CD4-positive, alpha-beta T cell (primary cell): Measurements from ENCODE around the gene ZNF609. TPM values are rescaled to one million over a fixed set of nuclear protein-coding genes. Genes with fewer than 3 reads are reported as not detected.

Experiments
- ATAC-seq: fragments of 200-7000 bp; cut with Tn5 transposase; one replicate; pipeline ENCODE4 v1.10.0; 2022; ENCODE audit warnings: mild to moderate bottlenecking; ENCODE audit not compliant: poor library complexity
- CTCF ChIA-PET: fragments of 350-600 bp; sonication (Branson Sonifier 250); formaldehyde crosslinking; loops from one replicate; lab custom pipeline; 2021; ENCODE audit warnings: antibody characterized with exemption, inconsistent platforms; lab: Charles Lee
- POLR2A ChIA-PET: fragments of 350-600 bp; sonication (Branson Sonifier 250); formaldehyde crosslinking; loops from one replicate; lab custom pipeline; 2021; ENCODE audit warnings: antibody characterized with exemption, inconsistent platforms; lab: Charles Lee
- DNase-seq, 14 experiments: peaks; one replicate each; pipeline ENCODE4 v3.0.0-alpha.2; 2013 to 2020; ENCODE audit warnings: mixed read lengths in 2 of 14
- H3K27ac ChIP-seq, 2 donors: one replicate each; pipeline versions ENCODE4 v1.5.1 to v1.7.0; 2013; ENCODE audit warnings: low read length in 2 of 2, low read depth in 1 of 2, mild to moderate bottlenecking in 1 of 2
- H3K27me3 ChIP-seq, 2 experiments: 1 replicate in 1 of 2; 2 replicates in 1 of 2; pipeline versions ENCODE4 v1.6.1 to v1.7.0; 2013; ENCODE audit warnings: low read length in 2 of 2, control low read depth in 1 of 2, mild to moderate bottlenecking in 1 of 2, moderate library complexity in 1 of 2; ENCODE audit not compliant: insufficient read depth in 2 of 2, control insufficient read depth in 1 of 2
- H3K36me3 ChIP-seq: one replicate; pipeline ENCODE4 v1.6.1; 2013; ENCODE audit warnings: low read length, control low read depth; ENCODE audit not compliant: insufficient read depth
- H3K4me1 ChIP-seq: one replicate; pipeline ENCODE4 v1.6.1; 2013; ENCODE audit warnings: low read length, control low read depth; ENCODE audit not compliant: insufficient read depth
- H3K4me3 ChIP-seq: one replicate; pipeline ENCODE4 v1.5.1; 2013; ENCODE audit warnings: mild to moderate bottlenecking, low read length, moderate library complexity
- H3K9me3 ChIP-seq, 2 experiments: 1 replicate in 1 of 2; 2 replicates in 1 of 2; pipeline versions ENCODE4 v1.6.1 to v1.7.0; 2013; ENCODE audit warnings: low read length in 2 of 2, mild to moderate bottlenecking in 2 of 2, control low read depth in 1 of 2, moderate library complexity in 1 of 2; ENCODE audit not compliant: control insufficient read depth in 1 of 2, insufficient read depth in 1 of 2
- H3K27ac Mint-ChIP-seq: one replicate; pipeline ENCODE4 v1.8.0; 2020; ENCODE audit warnings: mixed read lengths
- H3K27me3 Mint-ChIP-seq: one replicate; pipeline ENCODE4 v1.8.0; 2021; ENCODE audit warnings: mixed read lengths
- H3K36me3 Mint-ChIP-seq: one replicate; pipeline ENCODE4 v1.8.0; 2021; ENCODE audit warnings: low read depth, mixed read lengths
- H3K4me1 Mint-ChIP-seq: one replicate; pipeline ENCODE4 v1.8.0; 2021; ENCODE audit warnings: low read depth, mixed read lengths
- H3K4me3 Mint-ChIP-seq: one replicate; pipeline ENCODE4 v1.8.0; 2020; ENCODE audit warnings: mild to moderate bottlenecking, mixed read lengths
- H3K9me3 Mint-ChIP-seq: one replicate; pipeline ENCODE4 v1.8.0; 2020; ENCODE audit warnings: mixed read lengths
- CTCF ChIP-seq: fragments of 200-600 bp; IDR thresholded peaks from one replicate; pipeline ENCODE4 v1.8.0; 2022; ENCODE audit warnings: antibody characterized with exemption, mild to moderate bottlenecking
- intact Hi-C, 2 experiments: fragments of 100-400 bp; cut with DNase I in 1 of 2; cut with micrococcal nuclease in 1 of 2; formaldehyde crosslinking; loops; one replicate each; pipeline versions ENCODE4 v1.15.1 to v1.9.0; 2023 to 2025; cut with DNase I, micrococcal nuclease
- total RNA-seq, 174 experiments: library from RNA in 2 of 174; stranded (reverse) in 2 of 174; gene quantifications; one replicate each; pipeline ENCODE4 v1.2.3 and lab custom pipeline; 2021 to 2026

Gene ZNF609
- total RNA-seq, 2 experiments from 2014 or later, result 62.4 to 65.3 TPM

- H3K27ac Mint-ChIP-seq, result peak overlapping the region; percentile 47
- H3K36me3 ChIP-seq, result peaks cover 2% of the 10 kb centered on the region
- DNase-seq, result no peak
- CTCF ChIA-PET, result interaction anchor here (1.0 to 1.1 kb wide), 3 partner anchors 9 to 183 kb away, joined by 3 read pairs; no protein-coding TSS in a partner anchor
- H3K4me1 Mint-ChIP-seq, result peaks cover 31% of the 10 kb centered on the region
- no peak for ATAC-seq
- H3K4me3 Mint-ChIP-seq, result no peak overlapping the region
- H3K36me3 Mint-ChIP-seq, result peaks cover 4% of the 10 kb centered on the region
- H3K9me3 Mint-ChIP-seq, result no peaks in the 10 kb centered on the region
- peaks cover 11% of the 10 kb centered on the region for H3K4me1 ChIP-seq
- no peak for TF ChIP-seq CTCF
- no peaks in the 10 kb centered on the region for H3K27me3 ChIP-seq
- H3K9me3 ChIP-seq, result no peaks in the 10 kb centered on the region
- H3K27ac ChIP-seq, result no peak overlapping the region
- no peaks in the 10 kb centered on the region for H3K27me3 Mint-ChIP-seq
- POLR2A ChIA-PET, result interaction anchor here (1.0 kb wide), 1 partner anchor 21 kb away, joined by 3 read pairs; no protein-coding TSS in a partner anchor
- intact Hi-C loops, result no loop called here
- H3K4me3 ChIP-seq, result no peak overlapping the region
These were observed 150.0 kb downstream of the ZNF609 start for GRCh38 chr15:64610257-64610919.

DNA sequence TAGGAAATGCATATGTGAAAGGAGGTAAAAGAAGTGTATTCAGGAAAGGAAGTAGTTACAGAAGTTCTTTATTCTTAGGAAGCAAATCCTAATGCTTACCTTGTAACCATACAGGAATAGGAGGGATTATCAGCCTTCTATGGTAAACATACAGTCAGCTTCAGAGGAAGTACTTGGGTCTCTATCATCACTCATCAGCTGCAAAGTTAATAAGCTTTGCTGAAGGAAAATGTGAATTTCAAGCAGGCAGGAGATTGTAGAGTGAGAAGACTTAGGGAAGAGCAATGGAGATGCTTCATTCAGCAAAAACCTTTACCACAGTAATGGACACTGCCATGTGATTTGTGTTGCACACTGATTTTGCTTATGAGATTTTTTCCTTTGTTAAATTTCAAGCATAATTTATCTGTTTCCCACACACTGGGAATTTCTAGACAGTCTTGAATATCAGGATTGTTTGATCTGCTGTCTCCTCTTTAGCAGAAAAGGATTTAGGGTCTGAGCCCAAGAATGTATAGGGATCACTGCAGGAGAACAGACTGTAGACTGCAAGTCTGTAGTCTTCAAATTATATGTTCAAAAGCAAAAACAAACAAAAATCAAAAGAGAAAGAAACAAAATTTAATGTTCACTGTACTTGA, 150.8 kb downstream of the ZNF609 start:
- Histone ChIP-seq H3K36me3 (peaks cover 2% of the 10 kb centered on the region), H3K9me3 (no peaks in the 10 kb centered on the region), H3K4me3 (no peak overlapping the region), H3K4me1 (peaks cover 18% of the 10 kb centered on the region), H3K27me3 (no peaks in the 10 kb centered on the region), H3K27ac (no peak overlapping the region)
- no peak for TF ChIP-seq CTCF
- H3K27ac Mint-ChIP-seq, result peak overlapping the region; percentile 47
- ATAC-seq (no peak), DNase-seq (no peak)
- peaks cover 12% of the 10 kb centered on the region for H3K36me3 Mint-ChIP-seq
- no peaks in the 10 kb centered on the region for H3K9me3 Mint-ChIP-seq
- peaks cover 38% of the 10 kb centered on the region for H3K4me1 Mint-ChIP-seq
- POLR2A ChIA-PET, result no interaction called here
- no peaks in the 10 kb centered on the region for H3K27me3 Mint-ChIP-seq
- CTCF ChIA-PET, result interaction anchor here (1.0 to 1.1 kb wide), 2 partner anchors 68 to 184 kb away, joined by 3 read pairs; no protein-coding TSS in a partner anchor
- intact Hi-C loops, result no loop called here
- H3K4me3 Mint-ChIP-seq, result no peak overlapping the region

- Histone ChIP-seq H3K36me3 (peaks cover 2% of the 10 kb centered on the region), H3K4me3 (no peak overlapping the region), H3K9me3 (no peaks in the 10 kb centered on the region), H3K27ac (no peak overlapping the region), H3K4me1 (peaks cover 41% of the 10 kb centered on the region), H3K27me3 (no peaks in the 10 kb centered on the region)
- Mint-ChIP-seq H3K36me3 (peaks cover 8% of the 10 kb centered on the region), H3K4me1 (peaks cover 54% of the 10 kb centered on the region), H3K27me3 (no peaks in the 10 kb centered on the region), H3K4me3 (no peak overlapping the region), H3K9me3 (no peaks in the 10 kb centered on the region), H3K27ac (no peak overlapping the region)
- no peak for ATAC-seq
- POLR2A ChIA-PET, result no interaction called here
- no peak for DNase-seq
- intact Hi-C loops, result no loop called here
- no peak for TF ChIP-seq CTCF
- CTCF ChIA-PET, result no interaction called here
These were observed 154.1 kb downstream of the ZNF609 start for GRCh38 chr15:64614519-64614918.
